Measurements from ENCODE around the gene MAN2B1.

Gene MAN2B1

DNA sequence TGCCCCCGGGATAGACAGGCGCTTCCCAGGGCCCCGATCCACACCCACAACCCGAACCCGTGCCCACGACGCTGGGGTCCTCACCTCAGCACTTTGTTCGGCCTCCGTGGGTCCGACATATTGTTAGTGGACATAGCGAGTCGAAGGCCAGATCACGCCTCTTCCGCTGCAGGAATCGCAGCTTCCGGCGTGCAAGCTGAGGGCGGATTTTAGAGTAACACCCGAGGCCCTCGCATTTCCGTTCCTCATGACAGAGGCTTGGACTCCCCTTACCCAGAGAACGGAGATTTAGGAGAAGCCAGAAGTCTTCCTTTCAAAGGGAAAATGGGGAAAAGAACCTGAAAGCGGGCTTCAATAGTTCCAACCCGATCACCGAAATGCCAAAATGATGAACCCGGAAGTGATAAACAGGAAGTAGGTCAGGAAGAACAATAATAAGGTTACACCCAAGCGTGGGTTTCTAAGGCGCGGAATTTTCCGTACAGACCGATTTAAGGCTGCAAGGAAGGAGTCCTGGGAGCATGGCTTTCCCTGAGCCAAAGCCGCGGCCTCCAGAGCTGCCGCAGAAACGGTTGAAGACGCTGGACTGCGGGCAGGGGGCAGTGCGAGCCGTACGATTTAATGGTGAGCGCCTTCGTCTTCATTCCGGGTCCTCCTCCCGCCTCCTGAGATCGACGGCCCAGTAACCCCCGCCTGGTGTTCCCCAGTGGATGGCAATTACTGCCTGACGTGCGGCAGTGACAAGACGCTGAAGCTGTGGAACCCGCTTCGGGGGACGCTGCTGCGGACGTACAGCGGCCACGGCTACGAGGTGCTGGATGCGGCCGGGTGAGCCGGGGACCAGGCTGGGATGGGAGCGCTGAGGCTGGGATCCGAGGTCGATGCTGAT, 3.0 kb upstream of the MAN2B1 start:
- no peak for TF ChIP-seq EZH2phosphoT487 (IDR thresholded peaks at IDR 0.05; ENCODE audit: low read length)
- TF ChIP-seq, protein P1, sequence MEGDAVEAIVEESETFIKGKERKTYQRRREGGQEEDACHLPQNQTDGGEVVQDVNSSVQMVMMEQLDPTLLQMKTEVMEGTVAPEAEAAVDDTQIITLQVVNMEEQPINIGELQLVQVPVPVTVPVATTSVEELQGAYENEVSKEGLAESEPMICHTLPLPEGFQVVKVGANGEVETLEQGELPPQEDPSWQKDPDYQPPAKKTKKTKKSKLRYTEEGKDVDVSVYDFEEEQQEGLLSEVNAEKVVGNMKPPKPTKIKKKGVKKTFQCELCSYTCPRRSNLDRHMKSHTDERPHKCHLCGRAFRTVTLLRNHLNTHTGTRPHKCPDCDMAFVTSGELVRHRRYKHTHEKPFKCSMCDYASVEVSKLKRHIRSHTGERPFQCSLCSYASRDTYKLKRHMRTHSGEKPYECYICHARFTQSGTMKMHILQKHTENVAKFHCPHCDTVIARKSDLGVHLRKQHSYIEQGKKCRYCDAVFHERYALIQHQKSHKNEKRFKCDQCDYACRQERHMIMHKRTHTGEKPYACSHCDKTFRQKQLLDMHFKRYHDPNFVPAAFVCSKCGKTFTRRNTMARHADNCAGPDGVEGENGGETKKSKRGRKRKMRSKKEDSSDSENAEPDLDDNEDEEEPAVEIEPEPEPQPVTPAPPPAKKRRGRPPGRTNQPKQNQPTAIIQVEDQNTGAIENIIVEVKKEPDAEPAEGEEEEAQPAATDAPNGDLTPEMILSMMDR (IDR thresholded peaks at IDR 0.05; ENCODE audit: low read length): no peak
- no peak for TF ChIP-seq EZH2 (optimal IDR thresholded peaks at IDR 0.05; ENCODE audit: low read depth, low read length)
- peak overlapping the region; percentile 97 for H3K4me3 ChIP-seq (ENCODE audit: low read length)
- H2AFZ ChIP-seq (ENCODE audit: low read length): peak overlapping the region; percentile 94
- peak overlapping the region; percentile 87 for H3K27ac ChIP-seq (ENCODE audit: low read length)
- H3K9me3 ChIP-seq (replicated peaks; ENCODE audit: insufficient read depth, low read length): no peaks in the 10 kb centered on the region
- H3K4me2 ChIP-seq (ENCODE audit: low read depth, low read length): peak overlapping the region; percentile 83
- no peaks in the 10 kb centered on the region for H3F3A ChIP-seq (ENCODE audit: insufficient read depth, low read length)
- no peaks in the 10 kb centered on the region for H4K20me1 ChIP-seq (ENCODE audit: insufficient read depth, low read length)
- H3K9ac ChIP-seq (ENCODE audit: low read length): peak overlapping the region; percentile 96
- H3K9me2 ChIP-seq (replicated peaks; ENCODE audit: insufficient read depth, low read length): no peaks in the 10 kb centered on the region
- peaks cover 60% of the 10 kb centered on the region for H3K79me2 ChIP-seq (ENCODE audit: low read length)
- peak; percentile 84 for DNase-seq
- H3K27me3 ChIP-seq (replicated peaks; ENCODE audit: insufficient read depth, low read length): no peaks in the 10 kb centered on the region
- H3K4me1 ChIP-seq (ENCODE audit: low read length): peaks cover 22% of the 10 kb centered on the region
- no peaks in the 10 kb centered on the region for H3K36me3 ChIP-seq (replicated peaks; ENCODE audit: insufficient read depth, low read length)

DNA sequence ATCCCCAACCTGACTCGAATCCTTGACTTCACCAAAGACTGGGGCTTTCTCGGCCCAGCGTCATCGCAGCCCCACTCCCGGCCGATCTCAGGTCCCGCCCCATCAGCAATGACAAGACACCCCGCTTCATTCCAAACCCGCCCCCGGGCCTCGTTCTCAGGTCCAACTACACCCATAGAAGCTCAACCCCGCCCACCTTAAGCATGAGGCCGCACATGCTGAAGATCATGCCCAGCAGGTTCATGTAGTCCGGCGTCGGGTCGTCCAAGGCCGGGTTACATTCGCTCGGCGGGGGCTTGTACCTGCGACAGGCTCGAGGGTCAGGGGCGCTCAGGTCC, 2.4 kb upstream of the MAN2B1 start:
- no peaks in the 10 kb centered on the region for H4K20me1 ChIP-seq (ENCODE audit: insufficient read depth, low read length)
- peak overlapping the region; percentile 94 for H2AFZ ChIP-seq (ENCODE audit: low read length)
- TF ChIP-seq, protein P1 (IDR thresholded peaks at IDR 0.05; ENCODE audit: low read length): no peak
- TF ChIP-seq EZH2 (optimal IDR thresholded peaks at IDR 0.05; ENCODE audit: low read depth, low read length) (no peak), EZH2phosphoT487 (IDR thresholded peaks at IDR 0.05; ENCODE audit: low read length) (no peak)
- H3K4me3 ChIP-seq (ENCODE audit: low read length): peak overlapping the region; percentile 97
- peak; percentile 41 for DNase-seq
- peak overlapping the region; percentile 87; the same call in 1 of the 2 replicates for H3K27ac ChIP-seq (ENCODE audit: low read length)
- H3K36me3 ChIP-seq (replicated peaks; ENCODE audit: insufficient read depth, low read length): no peaks in the 10 kb centered on the region
- H3F3A ChIP-seq (ENCODE audit: insufficient read depth, low read length): no peaks in the 10 kb centered on the region
- H3K9me2 ChIP-seq (replicated peaks; ENCODE audit: insufficient read depth, low read length): no peaks in the 10 kb centered on the region
- H3K4me1 ChIP-seq (ENCODE audit: low read length): peaks cover 22% of the 10 kb centered on the region
- H3K4me2 ChIP-seq (ENCODE audit: low read depth, low read length): peak overlapping the region; percentile 83
- no peaks in the 10 kb centered on the region for H3K27me3 ChIP-seq (replicated peaks; ENCODE audit: insufficient read depth, low read length)
- peak overlapping the region; percentile 96 for H3K9ac ChIP-seq (ENCODE audit: low read length)
- no peaks in the 10 kb centered on the region for H3K9me3 ChIP-seq (replicated peaks; ENCODE audit: insufficient read depth, low read length)
- peaks cover 56% of the 10 kb centered on the region for H3K79me2 ChIP-seq (ENCODE audit: low read length)

DNA sequence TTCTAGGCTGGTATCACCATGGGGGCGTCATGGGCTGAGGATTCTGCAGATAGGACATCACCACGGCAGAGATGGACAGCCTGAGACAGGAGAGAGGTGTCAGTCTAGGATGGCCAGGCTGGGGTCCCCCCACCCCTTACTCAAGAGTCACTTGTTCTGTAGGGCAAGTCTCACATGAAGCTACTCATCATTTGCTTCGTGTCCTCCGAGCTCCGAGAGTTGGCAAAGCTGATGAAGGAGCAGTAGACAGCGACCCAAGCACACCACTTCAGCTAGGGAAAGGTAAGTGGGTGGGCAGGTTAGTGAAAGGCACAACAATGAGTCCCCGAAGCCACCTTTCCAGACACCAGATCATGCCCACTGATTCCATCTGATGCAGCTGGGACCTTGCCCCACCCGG, 1.8 kb upstream of the MAN2B1 start:
- Histone ChIP-seq H3K4me2 (ENCODE audit: low read depth, low read length) (peak overlapping the region; percentile 83), H3K4me3 (ENCODE audit: low read length) (peak overlapping the region; percentile 97), H4K20me1 (ENCODE audit: insufficient read depth, low read length) (no peaks in the 10 kb centered on the region), H3K79me2 (ENCODE audit: low read length) (peaks cover 56% of the 10 kb centered on the region), H3K9ac (ENCODE audit: low read length) (peak overlapping the region; percentile 96), H2AFZ (ENCODE audit: low read length) (no peak overlapping the region), H3K36me3 (replicated peaks; ENCODE audit: insufficient read depth, low read length) (no peaks in the 10 kb centered on the region), H3K4me1 (ENCODE audit: low read length) (peaks cover 22% of the 10 kb centered on the region), H3K9me2 (replicated peaks; ENCODE audit: insufficient read depth, low read length) (no peaks in the 10 kb centered on the region), H3K27me3 (replicated peaks; ENCODE audit: insufficient read depth, low read length) (no peaks in the 10 kb centered on the region), H3K9me3 (replicated peaks; ENCODE audit: insufficient read depth, low read length) (no peaks in the 10 kb centered on the region), H3F3A (ENCODE audit: insufficient read depth, low read length) (no peaks in the 10 kb centered on the region), H3K27ac (ENCODE audit: low read length) (peak overlapping the region; percentile 87; the same call in 1 of the 2 replicates)
- DNase-seq: no peak
- TF ChIP-seq EZH2 (optimal IDR thresholded peaks at IDR 0.05; ENCODE audit: low read depth, low read length): no peak
- TF ChIP-seq, protein P1 (IDR thresholded peaks at IDR 0.05; ENCODE audit: low read length): no peak
- no peak for TF ChIP-seq EZH2phosphoT487 (IDR thresholded peaks at IDR 0.05; ENCODE audit: low read length)

All from MM.1S (cell line).